HG03457 (cell line): Measurements from ENCODE around the gene ZNF346.
"Not testable (repeated sequence)": the region's sequence is repeated elsewhere in the genome, so short reads cannot be mapped to it uniquely, and the experiment has no call there.

Experiments used
- ATAC-seq: cut with Tn5 transposase; IDR thresholded peaks from one replicate; pipeline ENCODE4 v1.9.1; 2021; ENCODE audit warnings: moderate number of reproducible peaks; ENCODE audit not compliant: unreplicated experiment

The ZNF346 gene

GRCh38 chr5:177008716-177009115, 13.8 kb upstream of the ZNF346 start:
- ATAC-seq = no peak

DNA sequence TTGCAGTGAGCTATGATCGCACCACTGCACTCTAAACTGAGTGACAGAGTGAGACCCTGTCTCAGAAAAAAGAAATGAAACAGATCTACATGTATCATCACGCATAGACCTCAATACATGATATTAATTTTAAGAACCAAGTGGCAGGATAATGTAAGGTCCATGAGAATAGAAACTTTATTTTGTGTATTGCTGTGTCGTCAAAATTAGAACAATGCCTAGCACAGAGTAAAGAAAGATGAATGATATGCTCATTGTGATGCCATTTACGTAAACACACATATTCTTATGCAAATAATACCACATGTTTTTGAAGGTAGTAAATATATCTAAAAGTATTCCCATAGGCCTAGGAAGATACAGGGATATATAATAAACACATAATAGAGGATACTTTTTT, 12.3 kb upstream of the ZNF346 start:
- no peak for ATAC-seq

GRCh38 chr5:177015156-177015555, 7.3 kb upstream of the ZNF346 start:
- no peak for ATAC-seq

GRCh38 chr5:177018341-177018740, 4.2 kb upstream of the ZNF346 start:
- no peak for ATAC-seq

GRCh38 chr5:177020033-177020432, 2.5 kb upstream of the ZNF346 start:
- ATAC-seq = no peak

DNA sequence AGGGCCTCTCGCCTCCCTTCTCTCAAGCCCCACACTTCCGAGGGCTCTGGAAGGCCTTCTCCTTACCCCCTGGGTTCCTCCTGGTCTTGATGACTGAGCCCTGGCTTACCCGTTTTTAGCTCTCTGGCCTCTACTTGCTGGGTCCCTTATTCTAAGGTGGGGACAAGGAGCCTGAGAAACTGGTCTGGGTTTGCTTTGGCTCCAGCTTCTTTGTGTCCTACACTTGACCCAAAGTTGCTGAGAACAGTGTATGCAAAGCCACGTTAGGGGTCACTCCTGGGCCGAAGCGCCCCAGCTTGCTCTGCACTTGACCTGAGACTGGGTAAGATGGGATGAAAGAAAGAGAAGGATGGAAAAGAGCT, 788 bp downstream of the ZNF346 start:
- peak; percentile 15 for ATAC-seq

DNA sequence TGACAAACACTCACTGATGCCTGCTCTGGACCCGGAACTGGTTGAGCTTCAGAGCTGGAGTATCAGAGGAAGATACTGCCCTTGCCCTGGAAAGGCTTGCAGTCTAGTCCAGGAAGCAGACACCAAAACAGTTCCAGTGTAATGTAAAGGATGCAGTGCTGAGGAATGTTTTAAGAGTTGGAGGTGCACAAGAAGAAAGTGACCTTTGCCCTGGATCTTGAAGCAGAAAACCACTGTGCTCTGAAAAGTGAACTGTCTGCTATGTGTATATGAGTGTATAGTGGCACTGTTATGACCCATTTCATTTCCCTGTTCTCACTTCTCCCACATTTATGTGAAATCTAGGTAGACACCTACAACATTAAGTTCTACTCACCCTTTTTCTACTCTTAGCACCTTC, 2.1 kb downstream of the ZNF346 start:
- no peak for ATAC-seq

GRCh38 chr5:177025101-177025601, 2.7 kb downstream of the ZNF346 start:
- no peak for ATAC-seq

- no peak for ATAC-seq
Observed at GRCh38 chr5:177027665-177028064, 5.2 kb downstream of the ZNF346 start.

DNA sequence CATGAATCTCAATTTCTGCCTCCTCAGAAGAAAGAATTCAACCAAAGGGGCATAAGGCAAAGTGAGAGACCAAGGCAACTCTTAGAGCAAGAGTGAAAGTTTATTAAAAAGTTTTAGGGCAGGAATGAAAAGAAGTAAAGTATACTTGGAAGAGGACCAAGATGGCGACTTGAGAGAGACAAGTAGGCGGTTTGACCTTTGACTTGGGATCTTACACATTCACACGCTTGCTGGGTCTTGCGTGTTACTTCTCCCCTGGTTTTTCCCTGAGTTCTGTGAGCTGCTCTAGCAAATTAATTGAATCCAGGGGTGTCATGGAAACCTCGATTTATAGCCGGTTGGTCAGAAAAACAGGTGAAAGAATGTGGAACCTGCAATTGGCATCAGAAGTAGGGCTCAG, 7.0 kb downstream of the ZNF346 start:
- no peak for ATAC-seq

GRCh38 chr5:177035976-177036375, 13.5 kb downstream of the ZNF346 start:
- no peak for ATAC-seq

DNA sequence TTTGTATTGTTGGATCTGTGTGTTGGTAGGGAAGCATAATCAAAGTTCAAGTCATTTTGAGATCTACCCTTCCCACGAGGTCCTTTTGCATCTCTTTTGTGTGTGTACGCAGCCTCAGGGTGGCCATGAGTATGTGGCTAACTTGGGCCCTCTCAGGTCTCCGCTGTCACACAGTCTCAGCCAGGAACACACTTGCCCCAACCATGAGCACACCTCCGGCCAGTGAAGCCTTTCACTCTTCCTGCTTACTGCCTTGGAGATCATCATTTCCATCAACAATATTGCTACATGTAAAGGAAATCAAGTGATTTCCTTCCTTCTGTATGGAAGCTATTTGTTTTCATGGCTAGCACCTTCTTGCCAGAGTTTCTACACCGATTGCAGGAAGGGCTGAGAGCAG, 13.9 kb downstream of the ZNF346 start:
- no peak for ATAC-seq

- no peak for ATAC-seq
Observed at GRCh38 chr5:177036921-177037320, 14.4 kb downstream of the ZNF346 start.

GRCh38 chr5:177040814-177041420, 18.4 kb downstream of the ZNF346 start:
- no peak for ATAC-seq

DNA sequence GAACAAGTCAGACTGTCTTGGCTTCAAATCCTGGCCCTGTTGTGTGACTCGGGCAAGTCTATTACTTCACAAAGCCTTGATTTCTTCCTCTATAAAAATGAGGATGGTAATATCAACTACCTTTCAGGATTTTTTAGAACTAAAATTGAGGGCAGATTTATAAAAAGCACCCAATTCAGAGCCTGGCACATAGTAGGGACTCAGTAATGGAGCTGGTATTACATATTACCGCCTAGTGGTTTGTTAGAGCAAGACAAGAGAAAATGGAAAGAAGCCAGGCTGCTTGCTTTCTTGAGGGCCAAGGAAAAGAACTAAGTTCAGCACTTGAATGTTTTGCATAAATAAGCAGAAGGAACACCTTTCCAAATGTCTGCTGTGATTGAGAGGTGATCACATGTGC, 19.4 kb downstream of the ZNF346 start:
- ATAC-seq = no peak

DNA sequence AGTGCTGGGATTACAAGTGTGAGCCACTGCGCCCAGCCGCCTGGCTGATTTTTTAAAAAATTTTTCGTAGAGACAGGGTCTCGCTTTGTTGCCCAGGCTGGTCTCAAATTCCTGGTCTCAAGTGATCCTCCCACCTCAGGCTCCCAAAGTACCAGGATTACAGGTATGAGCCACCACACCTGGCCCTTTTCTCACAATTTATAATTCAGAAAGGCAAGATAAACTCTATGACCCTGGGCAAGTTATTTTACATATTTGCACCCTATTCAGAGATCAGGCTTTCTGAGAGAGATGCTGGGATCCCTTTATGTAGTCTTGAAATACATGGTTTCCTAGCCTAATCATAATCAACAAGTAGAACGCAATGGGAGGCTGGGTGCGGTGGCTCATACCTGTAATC, 20.6 kb downstream of the ZNF346 start:
- ATAC-seq = no peak

GRCh38 chr5:177043958-177044357, 21.5 kb downstream of the ZNF346 start:
- no peak for ATAC-seq

DNA sequence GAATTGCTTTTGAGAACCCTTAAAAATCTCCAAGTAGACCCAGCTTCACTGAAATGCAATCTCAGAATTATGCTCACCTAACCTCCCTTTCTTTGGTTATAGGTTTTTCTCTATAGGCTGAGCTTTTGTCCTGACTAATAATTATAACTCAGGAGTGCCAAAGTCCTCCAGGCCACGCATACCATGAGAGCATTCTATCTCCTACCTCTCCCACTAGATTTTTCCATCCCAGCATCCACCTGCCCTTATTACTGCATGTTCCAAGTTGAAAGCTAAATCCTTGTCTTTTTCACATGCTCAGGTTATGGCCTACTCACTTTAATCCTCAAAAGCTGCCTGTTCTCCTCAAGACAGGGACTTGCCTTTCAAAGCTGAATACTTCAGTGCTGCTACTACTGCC, 22.1 kb downstream of the ZNF346 start:
- no peak for ATAC-seq

DNA sequence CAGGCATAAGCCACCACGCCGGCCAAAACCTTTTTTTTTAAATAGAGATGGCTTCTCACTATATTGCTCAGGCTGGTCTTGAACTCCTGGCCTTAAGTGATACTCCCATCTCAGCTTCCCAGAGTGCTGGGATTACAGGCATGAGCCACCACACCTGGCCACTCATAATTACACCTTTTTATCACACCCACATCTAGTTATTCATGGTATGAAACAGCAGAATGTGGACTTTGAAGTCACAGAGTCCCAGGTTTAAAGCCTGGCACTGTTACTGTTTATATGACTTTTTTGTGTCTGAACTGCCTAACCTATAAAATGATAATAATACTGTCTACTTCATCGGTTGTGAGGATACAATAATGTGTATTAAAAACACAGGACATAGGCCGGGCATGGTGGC, 23.1 kb downstream of the ZNF346 start:
- ATAC-seq = no peak

- not testable (repeated sequence) for ATAC-seq
Observed at GRCh38 chr5:177048531-177048930, 26.0 kb downstream of the ZNF346 start.

DNA sequence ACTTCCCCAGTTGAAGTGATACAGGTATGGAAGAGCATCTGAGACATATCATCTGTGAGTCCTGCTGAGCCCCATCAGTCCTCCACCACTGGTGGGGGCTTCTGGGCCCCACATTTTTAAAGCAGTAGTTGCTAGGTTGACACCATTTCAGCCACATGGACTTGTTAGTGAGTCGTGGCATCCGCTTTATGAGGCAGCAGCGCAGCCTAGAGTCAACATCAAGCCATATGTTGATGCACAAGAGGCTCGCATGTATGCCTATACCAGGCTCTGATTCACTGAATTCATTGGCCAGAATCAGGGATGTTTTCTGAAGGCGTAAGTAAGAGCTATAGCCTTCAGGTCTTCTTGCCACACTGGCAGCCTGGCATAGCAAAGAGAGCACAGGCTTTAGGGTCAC, 26.8 kb downstream of the ZNF346 start:
- ATAC-seq = no peak

GRCh38 chr5:177064500-177065277, 42.2 kb downstream of the ZNF346 start:
- no peak for ATAC-seq

DNA sequence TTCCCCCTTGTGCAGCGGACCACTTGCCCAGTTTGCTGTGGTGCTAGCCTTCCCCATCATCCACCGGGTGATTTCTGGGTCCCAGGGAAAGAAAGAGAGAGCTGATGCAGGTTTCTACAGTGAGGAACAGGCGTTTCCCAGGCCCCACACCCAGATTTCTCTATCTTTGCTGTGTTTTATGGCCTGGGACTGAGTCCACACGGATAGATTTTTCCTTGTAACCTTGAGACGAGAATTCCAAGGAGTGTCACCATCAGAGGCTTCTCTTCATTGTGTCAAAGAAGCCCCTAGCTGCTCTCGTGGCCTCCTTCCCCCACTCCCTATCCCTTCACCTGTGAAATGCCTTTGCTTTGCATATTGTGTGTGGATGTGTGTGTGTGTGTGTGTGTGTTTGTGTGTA, 43.0 kb downstream of the ZNF346 start:
- ATAC-seq = no peak
